Spleen (tissue), 7 donors: ENCODE data around the gene CLCN7.

Experiments used
- POLR2A ChIP-seq, 3 donors: fragments of 450-650 bp; IDR thresholded peaks; one replicate each; pipeline ENCODE4 v1.5.1; 2017; ENCODE audit warnings: antibody characterized with exemption in 3 of 3, mild to moderate bottlenecking in 1 of 3
- POLR2AphosphoS5 ChIP-seq, 3 donors: sonication (generic); formaldehyde crosslinking; IDR thresholded peaks; one replicate each; pipeline ENCODE4 v1.5.1; 2017; ENCODE audit warnings: antibody characterized with exemption in 3 of 3
- TF ChIP-seq, protein P1 (sequence below), 11 experiments: fragments of 200-600 bp in 7 of 11; fragments of 450-650 bp in 4 of 11; sonication (generic) in 4 of 11; IDR thresholded peaks in 8 of 11; conservative IDR thresholded peaks in 3 of 11; 1 replicate in 7 of 11; 2 replicates in 4 of 11; pipeline versions ENCODE4 v1.4.0 to v1.8.0; 2016 to 2021; ENCODE audit warnings: antibody characterized with exemption in 11 of 11, inconsistent platforms in 4 of 11, mild to moderate bottlenecking in 1 of 11
- donor health status: DM: no; HTN: no; CAD: no; lungs with moderate emphysema.
- donor health status: DM: no; HTN: no; CAD: no.
- donor health status: DM: no; HTN: no; CAD: no.

DNA sequence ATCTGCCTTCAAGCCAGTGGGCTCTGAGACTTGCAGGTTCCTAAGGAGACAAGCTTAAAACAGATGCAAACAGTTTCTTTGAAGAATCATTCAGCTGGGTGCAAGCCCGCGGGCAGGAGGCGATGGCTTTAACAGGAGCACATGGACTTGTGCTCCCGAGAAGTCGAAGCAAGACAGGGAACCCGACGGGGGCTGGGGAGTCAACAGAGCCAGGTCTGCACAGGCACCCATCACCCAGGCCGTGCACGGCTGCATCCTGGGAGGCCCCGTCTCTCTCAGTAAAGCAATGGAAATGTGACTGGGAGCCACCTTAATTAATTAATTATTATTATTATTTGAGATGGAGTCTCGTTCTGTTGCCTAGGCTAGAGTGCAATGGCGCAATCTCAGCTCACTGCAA lies 14.2 kb upstream of the CLCN7 start:
- TF ChIP-seq POLR2A (IDR thresholded peaks at IDR 0.05) (no peak), POLR2AphosphoS5 (IDR thresholded peaks at IDR 0.05) (no peak)
- TF ChIP-seq, protein P1, sequence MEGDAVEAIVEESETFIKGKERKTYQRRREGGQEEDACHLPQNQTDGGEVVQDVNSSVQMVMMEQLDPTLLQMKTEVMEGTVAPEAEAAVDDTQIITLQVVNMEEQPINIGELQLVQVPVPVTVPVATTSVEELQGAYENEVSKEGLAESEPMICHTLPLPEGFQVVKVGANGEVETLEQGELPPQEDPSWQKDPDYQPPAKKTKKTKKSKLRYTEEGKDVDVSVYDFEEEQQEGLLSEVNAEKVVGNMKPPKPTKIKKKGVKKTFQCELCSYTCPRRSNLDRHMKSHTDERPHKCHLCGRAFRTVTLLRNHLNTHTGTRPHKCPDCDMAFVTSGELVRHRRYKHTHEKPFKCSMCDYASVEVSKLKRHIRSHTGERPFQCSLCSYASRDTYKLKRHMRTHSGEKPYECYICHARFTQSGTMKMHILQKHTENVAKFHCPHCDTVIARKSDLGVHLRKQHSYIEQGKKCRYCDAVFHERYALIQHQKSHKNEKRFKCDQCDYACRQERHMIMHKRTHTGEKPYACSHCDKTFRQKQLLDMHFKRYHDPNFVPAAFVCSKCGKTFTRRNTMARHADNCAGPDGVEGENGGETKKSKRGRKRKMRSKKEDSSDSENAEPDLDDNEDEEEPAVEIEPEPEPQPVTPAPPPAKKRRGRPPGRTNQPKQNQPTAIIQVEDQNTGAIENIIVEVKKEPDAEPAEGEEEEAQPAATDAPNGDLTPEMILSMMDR (IDR thresholded peaks at IDR 0.05 in 8 of 11, conservative IDR thresholded peaks at IDR 0.05 in 3 of 11): no peak
